Spleen (tissue), 7 donors: ENCODE measurements around the gene MAN1C1.

ENCODE experiments used
- CTCF ChIP-seq, 11 experiments: fragments of 200-600 bp in 7 of 11; fragments of 450-650 bp in 4 of 11; sonication (generic) in 4 of 11; IDR thresholded peaks in 8 of 11; conservative IDR thresholded peaks in 3 of 11; 1 replicate in 7 of 11; 2 replicates in 4 of 11; pipeline versions ENCODE4 v1.4.0 to v1.8.0; 2016 to 2021; ENCODE audit warnings: antibody characterized with exemption in 11 of 11, inconsistent platforms in 4 of 11, mild to moderate bottlenecking in 1 of 11
- POLR2A ChIP-seq, 3 donors: fragments of 450-650 bp; IDR thresholded peaks; one replicate each; pipeline ENCODE4 v1.5.1; 2017; ENCODE audit warnings: antibody characterized with exemption in 3 of 3, mild to moderate bottlenecking in 1 of 3
- POLR2AphosphoS5 ChIP-seq, 3 donors: sonication (generic); formaldehyde crosslinking; IDR thresholded peaks; one replicate each; pipeline ENCODE4 v1.5.1; 2017; ENCODE audit warnings: antibody characterized with exemption in 3 of 3
- donor health status: DM: no; HTN: no; CAD: no; lungs with moderate emphysema.
- donor health status: DM: no; HTN: no; CAD: no.
- donor health status: DM: no; HTN: no; CAD: no.

- TF ChIP-seq CTCF (IDR thresholded peaks at IDR 0.05 in 8 of 11, conservative IDR thresholded peaks at IDR 0.05 in 3 of 11) (no peak), POLR2A (IDR thresholded peaks at IDR 0.05) (no peak), POLR2AphosphoS5 (IDR thresholded peaks at IDR 0.05) (no peak)
Measured at GRCh38 chr1:25661043-25661815, 44.6 kb downstream of the MAN1C1 start.
